Measurements from ENCODE around the gene AHDC1.

DNA sequence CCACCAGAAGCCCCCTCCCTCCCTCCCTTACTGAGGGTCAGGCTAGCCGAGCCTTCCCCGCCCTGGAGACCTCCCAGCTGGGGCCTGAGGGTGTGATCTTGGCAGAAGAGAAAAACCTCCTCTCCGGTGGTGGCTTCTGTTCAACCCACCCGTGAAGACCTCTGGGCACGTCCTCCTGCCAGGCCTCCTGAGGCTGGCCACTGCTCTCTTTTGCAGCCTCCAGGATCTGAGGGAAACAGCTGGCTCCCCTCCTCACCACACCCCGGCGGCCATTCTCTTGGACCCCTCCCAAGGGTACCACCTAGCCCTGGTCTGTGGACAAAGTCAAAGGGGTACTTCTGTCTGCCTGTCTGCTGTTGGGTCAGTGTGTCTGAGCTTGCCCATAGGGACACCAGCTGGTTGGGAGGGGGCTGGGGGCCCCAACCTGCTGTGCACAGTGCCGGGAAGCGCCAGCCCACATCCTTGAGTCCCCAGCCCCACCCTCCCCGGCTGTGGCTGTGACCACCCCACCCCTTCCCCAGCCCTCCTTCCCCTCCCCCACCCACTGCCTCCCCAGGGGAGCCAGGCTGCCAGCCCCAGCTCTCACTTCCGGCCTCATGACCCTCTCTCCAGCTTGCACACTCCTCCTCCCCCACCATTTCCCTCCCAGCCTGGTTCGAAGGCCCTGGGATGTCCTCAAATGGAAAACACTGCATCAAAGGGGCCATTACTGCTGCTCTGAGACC, 48.1 kb downstream of the AHDC1 start:
- TF ChIP-seq POLR2A (IDR thresholded peaks at IDR 0.05) = no peak
- TF ChIP-seq, protein P1, sequence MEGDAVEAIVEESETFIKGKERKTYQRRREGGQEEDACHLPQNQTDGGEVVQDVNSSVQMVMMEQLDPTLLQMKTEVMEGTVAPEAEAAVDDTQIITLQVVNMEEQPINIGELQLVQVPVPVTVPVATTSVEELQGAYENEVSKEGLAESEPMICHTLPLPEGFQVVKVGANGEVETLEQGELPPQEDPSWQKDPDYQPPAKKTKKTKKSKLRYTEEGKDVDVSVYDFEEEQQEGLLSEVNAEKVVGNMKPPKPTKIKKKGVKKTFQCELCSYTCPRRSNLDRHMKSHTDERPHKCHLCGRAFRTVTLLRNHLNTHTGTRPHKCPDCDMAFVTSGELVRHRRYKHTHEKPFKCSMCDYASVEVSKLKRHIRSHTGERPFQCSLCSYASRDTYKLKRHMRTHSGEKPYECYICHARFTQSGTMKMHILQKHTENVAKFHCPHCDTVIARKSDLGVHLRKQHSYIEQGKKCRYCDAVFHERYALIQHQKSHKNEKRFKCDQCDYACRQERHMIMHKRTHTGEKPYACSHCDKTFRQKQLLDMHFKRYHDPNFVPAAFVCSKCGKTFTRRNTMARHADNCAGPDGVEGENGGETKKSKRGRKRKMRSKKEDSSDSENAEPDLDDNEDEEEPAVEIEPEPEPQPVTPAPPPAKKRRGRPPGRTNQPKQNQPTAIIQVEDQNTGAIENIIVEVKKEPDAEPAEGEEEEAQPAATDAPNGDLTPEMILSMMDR (IDR thresholded peaks at IDR 0.05) = no peak
